Measurements from ENCODE around the gene ETV1.

DNA sequence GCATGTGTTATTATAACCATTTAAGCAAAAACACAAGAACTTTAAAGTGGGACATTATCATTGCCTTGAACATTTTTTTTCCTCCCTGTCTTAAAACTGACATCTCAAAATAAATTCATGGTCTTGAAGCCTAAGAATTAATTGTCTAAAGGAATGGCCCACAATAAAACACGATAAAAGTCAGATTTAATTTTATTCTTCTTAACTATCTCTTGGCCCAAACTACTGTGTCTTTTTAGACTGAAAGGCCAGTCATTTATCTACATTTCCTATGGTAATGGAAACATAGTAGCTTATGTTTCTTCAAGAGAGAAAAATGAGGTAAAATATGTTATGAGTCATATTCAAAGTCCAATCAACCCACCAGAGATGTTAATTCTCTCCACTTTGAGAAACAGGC lies 24.4 kb upstream of the ETV1 start:
- TF ChIP-seq POLR2A (IDR thresholded peaks at IDR 0.05) = no peak
- TF ChIP-seq, protein P1, sequence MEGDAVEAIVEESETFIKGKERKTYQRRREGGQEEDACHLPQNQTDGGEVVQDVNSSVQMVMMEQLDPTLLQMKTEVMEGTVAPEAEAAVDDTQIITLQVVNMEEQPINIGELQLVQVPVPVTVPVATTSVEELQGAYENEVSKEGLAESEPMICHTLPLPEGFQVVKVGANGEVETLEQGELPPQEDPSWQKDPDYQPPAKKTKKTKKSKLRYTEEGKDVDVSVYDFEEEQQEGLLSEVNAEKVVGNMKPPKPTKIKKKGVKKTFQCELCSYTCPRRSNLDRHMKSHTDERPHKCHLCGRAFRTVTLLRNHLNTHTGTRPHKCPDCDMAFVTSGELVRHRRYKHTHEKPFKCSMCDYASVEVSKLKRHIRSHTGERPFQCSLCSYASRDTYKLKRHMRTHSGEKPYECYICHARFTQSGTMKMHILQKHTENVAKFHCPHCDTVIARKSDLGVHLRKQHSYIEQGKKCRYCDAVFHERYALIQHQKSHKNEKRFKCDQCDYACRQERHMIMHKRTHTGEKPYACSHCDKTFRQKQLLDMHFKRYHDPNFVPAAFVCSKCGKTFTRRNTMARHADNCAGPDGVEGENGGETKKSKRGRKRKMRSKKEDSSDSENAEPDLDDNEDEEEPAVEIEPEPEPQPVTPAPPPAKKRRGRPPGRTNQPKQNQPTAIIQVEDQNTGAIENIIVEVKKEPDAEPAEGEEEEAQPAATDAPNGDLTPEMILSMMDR (IDR thresholded peaks at IDR 0.05) = no peak
